CD4-positive, alpha-beta T cell (primary cell): Measurements from ENCODE around the gene SPINK2. TPM values are rescaled to one million over a fixed set of nuclear protein-coding genes. Genes with fewer than 3 reads are reported as not detected.

Experiments
- ATAC-seq: fragments of 200-7000 bp; cut with Tn5 transposase; one replicate; pipeline ENCODE4 v1.10.0; 2022; ENCODE audit warnings: mild to moderate bottlenecking; ENCODE audit not compliant: poor library complexity
- CTCF ChIA-PET: fragments of 350-600 bp; sonication (Branson Sonifier 250); formaldehyde crosslinking; loops from one replicate; lab custom pipeline; 2021; ENCODE audit warnings: antibody characterized with exemption, inconsistent platforms; lab: Charles Lee
- POLR2A ChIA-PET: fragments of 350-600 bp; sonication (Branson Sonifier 250); formaldehyde crosslinking; loops from one replicate; lab custom pipeline; 2021; ENCODE audit warnings: antibody characterized with exemption, inconsistent platforms; lab: Charles Lee
- DNase-seq, 14 experiments: peaks; one replicate each; pipeline ENCODE4 v3.0.0-alpha.2; 2013 to 2020; ENCODE audit warnings: mixed read lengths in 2 of 14
- H3K27ac ChIP-seq, 2 donors: one replicate each; pipeline versions ENCODE4 v1.5.1 to v1.7.0; 2013; ENCODE audit warnings: low read length in 2 of 2, low read depth in 1 of 2, mild to moderate bottlenecking in 1 of 2
- H3K27me3 ChIP-seq, 2 experiments: 1 replicate in 1 of 2; 2 replicates in 1 of 2; pipeline versions ENCODE4 v1.6.1 to v1.7.0; 2013; ENCODE audit warnings: low read length in 2 of 2, control low read depth in 1 of 2, mild to moderate bottlenecking in 1 of 2, moderate library complexity in 1 of 2; ENCODE audit not compliant: insufficient read depth in 2 of 2, control insufficient read depth in 1 of 2
- H3K36me3 ChIP-seq: one replicate; pipeline ENCODE4 v1.6.1; 2013; ENCODE audit warnings: low read length, control low read depth; ENCODE audit not compliant: insufficient read depth
- H3K4me1 ChIP-seq: one replicate; pipeline ENCODE4 v1.6.1; 2013; ENCODE audit warnings: low read length, control low read depth; ENCODE audit not compliant: insufficient read depth
- H3K4me3 ChIP-seq: one replicate; pipeline ENCODE4 v1.5.1; 2013; ENCODE audit warnings: mild to moderate bottlenecking, low read length, moderate library complexity
- H3K9me3 ChIP-seq, 2 experiments: 1 replicate in 1 of 2; 2 replicates in 1 of 2; pipeline versions ENCODE4 v1.6.1 to v1.7.0; 2013; ENCODE audit warnings: low read length in 2 of 2, mild to moderate bottlenecking in 2 of 2, control low read depth in 1 of 2, moderate library complexity in 1 of 2; ENCODE audit not compliant: control insufficient read depth in 1 of 2, insufficient read depth in 1 of 2
- H3K27ac Mint-ChIP-seq: one replicate; pipeline ENCODE4 v1.8.0; 2020; ENCODE audit warnings: mixed read lengths
- H3K27me3 Mint-ChIP-seq: one replicate; pipeline ENCODE4 v1.8.0; 2021; ENCODE audit warnings: mixed read lengths
- H3K36me3 Mint-ChIP-seq: one replicate; pipeline ENCODE4 v1.8.0; 2021; ENCODE audit warnings: low read depth, mixed read lengths
- H3K4me1 Mint-ChIP-seq: one replicate; pipeline ENCODE4 v1.8.0; 2021; ENCODE audit warnings: low read depth, mixed read lengths
- H3K4me3 Mint-ChIP-seq: one replicate; pipeline ENCODE4 v1.8.0; 2020; ENCODE audit warnings: mild to moderate bottlenecking, mixed read lengths
- H3K9me3 Mint-ChIP-seq: one replicate; pipeline ENCODE4 v1.8.0; 2020; ENCODE audit warnings: mixed read lengths
- CTCF ChIP-seq: fragments of 200-600 bp; IDR thresholded peaks from one replicate; pipeline ENCODE4 v1.8.0; 2022; ENCODE audit warnings: antibody characterized with exemption, mild to moderate bottlenecking
- intact Hi-C, 2 experiments: fragments of 100-400 bp; cut with DNase I in 1 of 2; cut with micrococcal nuclease in 1 of 2; formaldehyde crosslinking; loops; one replicate each; pipeline versions ENCODE4 v1.15.1 to v1.9.0; 2023 to 2025; cut with DNase I, micrococcal nuclease
- total RNA-seq, 174 experiments: library from RNA in 2 of 174; stranded (reverse) in 2 of 174; gene quantifications; one replicate each; pipeline ENCODE4 v1.2.3 and lab custom pipeline; 2021 to 2026

The SPINK2 gene
- total RNA-seq, 2 experiments from 2014 or later, result 4.0 to 5.2 TPM

DNA sequence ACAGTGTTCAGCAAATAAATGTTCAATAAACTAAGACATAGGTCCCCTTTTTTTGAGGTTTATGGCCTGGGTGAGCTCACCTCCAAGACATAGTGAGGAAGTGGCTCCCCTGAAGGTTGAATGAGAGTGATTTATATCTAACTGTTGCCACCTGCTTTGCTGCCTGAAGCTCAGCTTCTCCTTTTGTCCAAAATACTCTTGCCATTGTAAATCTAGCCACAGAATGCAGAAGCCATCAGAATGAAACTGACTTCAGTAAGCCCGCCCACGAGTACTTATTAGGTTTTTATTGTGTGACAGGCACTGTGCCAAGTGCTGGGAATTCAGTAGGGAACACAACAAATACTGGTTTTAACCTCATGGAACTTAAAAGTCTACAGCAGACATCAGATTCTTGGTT is 18.0 kb downstream of the SPINK2 start:
- intact Hi-C loops, result no loop called here
- ChIA-PET CTCF (interaction anchor here (1.2 kb wide), 1 partner anchor 153 kb away, joined by 3 read pairs; no protein-coding TSS in a partner anchor), POLR2A (interaction anchor here (0.5 to 1.5 kb wide), 3 partner anchors 72 to 456 kb away, joined by 3 to 5 read pairs (median 3); no protein-coding TSS in a partner anchor)
- peak in 1 of 14 experiments; percentile 15 for DNase-seq
- Mint-ChIP-seq H3K4me3 (peak overlapping the region; percentile 31), H3K4me1 (peaks cover 35% of the 10 kb centered on the region), H3K27me3 (no peaks in the 10 kb centered on the region), H3K27ac (no peak overlapping the region), H3K9me3 (no peaks in the 10 kb centered on the region), H3K36me3 (peaks cover 6% of the 10 kb centered on the region)
- H3K27me3 ChIP-seq, result no peaks in the 10 kb centered on the region
- no peak for TF ChIP-seq CTCF
- no peak overlapping the region for H3K4me3 ChIP-seq
- no peaks in the 10 kb centered on the region for H3K9me3 ChIP-seq
- ATAC-seq, result no peak
- H3K4me1 ChIP-seq, result peaks cover 12% of the 10 kb centered on the region
- no peak overlapping the region for H3K27ac ChIP-seq
- no peaks in the 10 kb centered on the region for H3K36me3 ChIP-seq

- Histone ChIP-seq H3K4me1 (peaks cover 12% of the 10 kb centered on the region), H3K4me3 (peak overlapping the region; percentile 89), H3K9me3 (no peaks in the 10 kb centered on the region), H3K36me3 (no peaks in the 10 kb centered on the region), H3K27ac (peak overlapping the region; percentile 26 to 30), H3K27me3 (no peaks in the 10 kb centered on the region)
- Mint-ChIP-seq H3K9me3 (no peaks in the 10 kb centered on the region), H3K4me3 (peak overlapping the region; percentile 95), H3K36me3 (peaks cover 6% of the 10 kb centered on the region), H3K4me1 (peaks cover 31% of the 10 kb centered on the region), H3K27me3 (no peaks in the 10 kb centered on the region), H3K27ac (peak overlapping the region; percentile 90)
- POLR2A ChIA-PET, result interaction anchor here (0.6 to 2.1 kb wide), 12 partner anchors 11 to 413 kb away, joined by 3 to 22 read pairs (median 4); partner anchors contain the start of genes AASDH, PAICS, PPAT and REST
- DNase-seq (peak; percentile 73 to 92 (median 79)), ATAC-seq (peak; percentile 98)
- intact Hi-C loops, result loop anchor here (1.0 to 5.0 kb wide), 6 partner anchors 35 to 375 kb away; no protein-coding TSS in a partner anchor
- peak; percentile 87 for TF ChIP-seq CTCF
- CTCF ChIA-PET, result interaction anchor here (0.5 to 1.8 kb wide), 18 partner anchors 9 to 381 kb away, joined by 3 to 15 read pairs (median 4); partner anchors contain the start of genes PAICS, REST and SPINK2
Measured at GRCh38 chr4:56799824-56800756, 21.4 kb downstream of the SPINK2 start.

GRCh38 chr4:56799161-56799759 is 22.2 kb downstream of the SPINK2 start:
- TF ChIP-seq CTCF, result no peak
- H3K27ac ChIP-seq, result peak overlapping the region in 1 of 2 donors; percentile 26
- Mint-ChIP-seq H3K4me3 (peak overlapping the region; percentile 95), H3K27me3 (no peaks in the 10 kb centered on the region), H3K4me1 (peaks cover 25% of the 10 kb centered on the region), H3K9me3 (no peaks in the 10 kb centered on the region), H3K27ac (peak overlapping the region; percentile 90), H3K36me3 (peaks cover 6% of the 10 kb centered on the region)
- no peaks in the 10 kb centered on the region for H3K36me3 ChIP-seq
- no peaks in the 10 kb centered on the region for H3K9me3 ChIP-seq
- ATAC-seq (no peak), DNase-seq (no peak)
- H3K4me1 ChIP-seq, result peaks cover 10% of the 10 kb centered on the region
- POLR2A ChIA-PET, result interaction anchor here (1.0 to 2.1 kb wide), 8 partner anchors 22 to 412 kb away, joined by 3 to 22 read pairs (median 5); partner anchors contain the start of genes AASDH, PAICS, PPAT and SRP72
- intact Hi-C loops, result loop anchor here in 1 of 2 experiments (1.0 to 5.0 kb wide), 2 partner anchors 142 to 223 kb away; no protein-coding TSS in a partner anchor
- H3K27me3 ChIP-seq, result no peaks in the 10 kb centered on the region
- H3K4me3 ChIP-seq, result peak overlapping the region; percentile 89
- CTCF ChIA-PET, result interaction anchor here (0.9 to 1.8 kb wide), 10 partner anchors 8 to 380 kb away, joined by 3 to 15 read pairs (median 6); partner anchors contain the start of genes PAICS and SPINK2
